Endothelial cell of umbilical vein (primary cell): Measurements from ENCODE around the gene VWA8. TPM values are rescaled to one million over a fixed set of nuclear protein-coding genes. Genes with fewer than 3 reads are reported as not detected.

Source experiments
- BruUV-seq: library from RNA; stranded (reverse); fragments of 400-500 nt; replicated peaks from 2 replicates; lab custom pipeline; 2021; lab: Mats Ljungman, UMichigan
- CTCF ChIA-PET: fragments of 300-600, 350-600 bp; sonication (Branson Sonifier 250); formaldehyde crosslinking; loops from one replicate; lab custom pipeline; 2021; ENCODE audit warnings: antibody characterized with exemption, inconsistent platforms; lab: Charles Lee
- POLR2A ChIA-PET: fragments of 300-600, 350-600 bp; sonication (Branson Sonifier 250); formaldehyde crosslinking; loops from one replicate; lab custom pipeline; 2021; ENCODE audit warnings: antibody characterized with exemption, inconsistent platforms; lab: Charles Lee
- DNase-seq: peaks from one replicate; pipeline ENCODE4 v3.0.0-alpha.2; 2011; ENCODE audit warnings: low read depth, low spot score
- FAIRE-seq: peaks from 2 replicates; lab custom pipeline; 2011; peaks lifted over from hg19 to GRCh38; lab: Jason Lieb, UNC
- H2AFZ ChIP-seq: 2 replicates; pipeline ENCODE4 v1.6.0; 2012; ENCODE audit warnings: low read depth, low read length, control low read depth, inconsistent platforms
- H3K27ac ChIP-seq: 2 replicates; pipeline ENCODE4 v1.5.1; 2011; ENCODE audit warnings: low read depth, mild to moderate bottlenecking, control low read depth, low read length, moderate library complexity; ENCODE audit not compliant: insufficient read depth
- H3K27me3 ChIP-seq, 2 experiments: 2 replicates each; pipeline versions ENCODE4 v1.6.0 to v1.6.1; 2011; ENCODE audit warnings: low read length in 2 of 2, mixed read lengths in 1 of 2; ENCODE audit not compliant: control insufficient read depth in 2 of 2, insufficient read depth in 2 of 2
- H3K36me3 ChIP-seq, 2 experiments: 2 replicates in 1 of 2; 3 replicates in 1 of 2; pipeline ENCODE4 v1.5.1; 2011; ENCODE audit warnings: low read length in 2 of 2, mild to moderate bottlenecking in 1 of 2, moderate library complexity in 1 of 2; ENCODE audit not compliant: control insufficient read depth in 2 of 2, insufficient read depth in 2 of 2; ENCODE audit errors: extremely low read depth in 1 of 2
- H3K4me1 ChIP-seq: 3 replicates; pipeline ENCODE4 v1.5.1; 2011; ENCODE audit warnings: mild to moderate bottlenecking, low read length; ENCODE audit not compliant: control insufficient read depth, insufficient read depth; ENCODE audit errors: extremely low read depth
- H3K4me2 ChIP-seq: 2 replicates; pipeline ENCODE4 v1.6.1; 2011; ENCODE audit warnings: low read length, control low read depth, mixed read lengths; ENCODE audit not compliant: insufficient read depth
- H3K4me3 ChIP-seq, 3 experiments: fragments of 200-600 bp in 1 of 3; sonication (generic), shearing (Covaris generic) in 1 of 3; replicated peaks in 1 of 3; 2 replicates each; pipeline ENCODE4 v1.5.1; 2011 to 2016; ENCODE audit warnings: control low read depth in 3 of 3, low read length in 3 of 3, mild to moderate bottlenecking in 2 of 3, inconsistent platforms in 1 of 3, low read depth in 1 of 3, moderate library complexity in 1 of 3; ENCODE audit not compliant: insufficient read depth in 1 of 3
- H3K79me2 ChIP-seq: 2 replicates; pipeline ENCODE4 v1.6.0; 2012; ENCODE audit warnings: low read length, inconsistent platforms; ENCODE audit not compliant: control insufficient read depth, insufficient read depth
- H3K9ac ChIP-seq: replicated peaks from 2 replicates; pipeline ENCODE3; 2011; ENCODE audit warnings: low read length, control low read depth; ENCODE audit not compliant: insufficient read depth; ENCODE audit errors: extremely low read depth
- H3K9me1 ChIP-seq: replicated peaks from 3 replicates; pipeline ENCODE4 v1.6.0; 2011; ENCODE audit warnings: mild to moderate bottlenecking, low read length; ENCODE audit not compliant: control insufficient read depth, insufficient read depth; ENCODE audit errors: extremely low read depth
- H3K9me3 ChIP-seq: replicated peaks from 2 replicates; pipeline ENCODE4 v1.5.1; 2012; ENCODE audit warnings: low read length, inconsistent platforms; ENCODE audit not compliant: control insufficient read depth, insufficient read depth
- H4K20me1 ChIP-seq: replicated peaks from 2 replicates; pipeline ENCODE3; 2011; ENCODE audit warnings: mild to moderate bottlenecking, low read length; ENCODE audit not compliant: control insufficient read depth, insufficient read depth; ENCODE audit errors: extremely low read depth
- EZH2 ChIP-seq: IDR thresholded peaks from 2 replicates; pipeline ENCODE4 v1.6.1; 2012; ENCODE audit warnings: borderline replicate concordance, low read depth, mild to moderate bottlenecking, moderate library complexity, low read length, inconsistent platforms; ENCODE audit not compliant: severe bottlenecking
- FOS ChIP-seq: IDR thresholded peaks from 2 replicates; pipeline ENCODE4 v1.6.1; 2011; ENCODE audit warnings: mild to moderate bottlenecking, low read length, moderate library complexity, borderline replicate concordance; ENCODE audit not compliant: insufficient read depth
- GATA2 ChIP-seq: IDR thresholded peaks from 2 replicates; pipeline ENCODE4 v1.7.0; 2011; ENCODE audit warnings: low read depth, mild to moderate bottlenecking, moderate library complexity, mixed read lengths, low read length; ENCODE audit not compliant: insufficient read length, insufficient read depth
- JUN ChIP-seq: IDR thresholded peaks from 2 replicates; pipeline ENCODE4 v1.6.1; 2011; ENCODE audit warnings: borderline replicate concordance, low read depth; ENCODE audit not compliant: insufficient read length, insufficient read depth
- MYC ChIP-seq: IDR thresholded peaks from one replicate; pipeline ENCODE4 v1.6.1; 2011; ENCODE audit warnings: mild to moderate bottlenecking, low read depth, low read length
- POLR2A ChIP-seq: IDR thresholded peaks from 2 replicates; pipeline ENCODE4 v1.6.1; 2012; ENCODE audit warnings: low read depth, mild to moderate bottlenecking, control low read depth, low read length
- POLR2AphosphoS5 ChIP-seq: IDR thresholded peaks from 2 replicates; pipeline ENCODE4 v1.6.1; 2012; ENCODE audit warnings: low read depth, mild to moderate bottlenecking, control low read depth, low read length, moderate library complexity; ENCODE audit not compliant: insufficient read depth
- dilution Hi-C: fragments of 300-500 bp; cut with MboI; formaldehyde crosslinking; loops from one replicate; pipeline ENCODE4 v1.15.0; 2019; ENCODE audit warnings: low sequenced_read_pairs; ENCODE audit not compliant: extremely low pct_ligation_motif_present
- intact Hi-C: fragments of 100-400 bp; cut with micrococcal nuclease; formaldehyde crosslinking; loops from one replicate; pipeline ENCODE4 v1.10.0; 2022
- polyA plus RNA-seq, 4 experiments: library from polyadenylated mRNA; depleted of rRNA in 3 of 4; stranded (reverse) in 3 of 4; unstranded in 1 of 4; fragments of >200 nt; gene quantifications; 2 replicates each; pipeline versions ENCODE4 v1.2.1 to v1.2.3, GENCODE V29; 2011 to 2012; ENCODE audit warnings: missing spikeins in 1 of 4
- total RNA-seq: library from RNA; stranded (reverse); gene quantifications from 2 replicates; pipeline ENCODE4 v1.2.3, GENCODE V29; 2021
- TF ChIP-seq, protein P1 (sequence below), 2 donors: IDR thresholded peaks; 1 replicate in 1 of 2; 2 replicates in 1 of 2; pipeline ENCODE4 v1.5.1; 2011; ENCODE audit warnings: low read length in 2 of 2, mild to moderate bottlenecking in 2 of 2, moderate library complexity in 2 of 2, control low read depth in 1 of 2, inconsistent platforms in 1 of 2, low read depth in 1 of 2; ENCODE audit not compliant: insufficient read depth in 1 of 2; ENCODE audit errors: extremely low read depth in 1 of 2
- TF ChIP-seq, protein P2 (sequence below): IDR thresholded peaks from 2 replicates; pipeline ENCODE4 v1.6.1; 2011; ENCODE audit not compliant: insufficient read depth, insufficient read length

The VWA8 gene
- total and polyA plus RNA-seq, 2 donors (not counting 3 experiments of a cell fraction or from before 2014, with no cell fraction given) = 2.9 to 11.3 TPM

DNA sequence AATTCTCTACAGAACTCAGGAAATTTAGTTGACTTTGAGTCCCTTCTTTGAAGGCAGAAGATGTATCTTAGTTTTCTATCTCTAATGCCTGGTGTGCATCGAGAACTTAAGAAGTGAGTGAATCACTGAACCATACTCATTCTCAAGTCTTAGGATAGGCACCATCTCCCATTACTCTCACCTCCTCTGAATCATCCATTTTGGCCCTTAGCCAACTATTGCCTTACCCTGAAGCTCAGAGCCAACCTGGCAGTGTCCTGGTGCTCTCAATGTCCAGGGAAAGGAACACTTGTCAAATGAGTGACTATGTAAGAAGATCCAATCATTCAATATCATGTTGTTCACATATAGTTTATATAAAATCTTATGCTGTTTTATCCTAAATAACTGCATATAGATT lies 357.0 kb downstream of the VWA8 start:
- ChIA-PET POLR2A (no interaction called here), CTCF (interaction anchor here (0.6 kb wide), 1 partner anchor 10 kb away, joined by 3 read pairs; no protein-coding TSS in a partner anchor)
- H2AFZ ChIP-seq = no peak overlapping the region
- no peaks in the 10 kb centered on the region for H3K36me3 ChIP-seq
- no peaks in the 10 kb centered on the region for H4K20me1 ChIP-seq
- no peaks in the 10 kb centered on the region for H3K9me3 ChIP-seq
- FAIRE-seq (peak; percentile 66), DNase-seq (peak; percentile 69)
- intact Hi-C loops = no loop called here
- H3K4me3 ChIP-seq = no peak overlapping the region
- dilution Hi-C loops = no loop called here
- no peaks in the 10 kb centered on the region for H3K79me2 ChIP-seq
- H3K4me2 ChIP-seq = no peak overlapping the region
- no peaks in the 10 kb centered on the region for H3K9me1 ChIP-seq
- BruUV-seq = no TSS peak
- H3K4me1 ChIP-seq = peaks cover 5% of the 10 kb centered on the region
- no peak for TF ChIP-seq MYC
- TF ChIP-seq, protein P1, sequence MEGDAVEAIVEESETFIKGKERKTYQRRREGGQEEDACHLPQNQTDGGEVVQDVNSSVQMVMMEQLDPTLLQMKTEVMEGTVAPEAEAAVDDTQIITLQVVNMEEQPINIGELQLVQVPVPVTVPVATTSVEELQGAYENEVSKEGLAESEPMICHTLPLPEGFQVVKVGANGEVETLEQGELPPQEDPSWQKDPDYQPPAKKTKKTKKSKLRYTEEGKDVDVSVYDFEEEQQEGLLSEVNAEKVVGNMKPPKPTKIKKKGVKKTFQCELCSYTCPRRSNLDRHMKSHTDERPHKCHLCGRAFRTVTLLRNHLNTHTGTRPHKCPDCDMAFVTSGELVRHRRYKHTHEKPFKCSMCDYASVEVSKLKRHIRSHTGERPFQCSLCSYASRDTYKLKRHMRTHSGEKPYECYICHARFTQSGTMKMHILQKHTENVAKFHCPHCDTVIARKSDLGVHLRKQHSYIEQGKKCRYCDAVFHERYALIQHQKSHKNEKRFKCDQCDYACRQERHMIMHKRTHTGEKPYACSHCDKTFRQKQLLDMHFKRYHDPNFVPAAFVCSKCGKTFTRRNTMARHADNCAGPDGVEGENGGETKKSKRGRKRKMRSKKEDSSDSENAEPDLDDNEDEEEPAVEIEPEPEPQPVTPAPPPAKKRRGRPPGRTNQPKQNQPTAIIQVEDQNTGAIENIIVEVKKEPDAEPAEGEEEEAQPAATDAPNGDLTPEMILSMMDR (IDR thresholded peaks at IDR 0.05; ENCODE audit: extremely low read depth in 1 of 2, insufficient read depth in 1 of 2, low read depth in 1 of 2, low read length in 2 of 2) = no peak
- TF ChIP-seq POLR2A = no peak
- TF ChIP-seq, protein P2, sequence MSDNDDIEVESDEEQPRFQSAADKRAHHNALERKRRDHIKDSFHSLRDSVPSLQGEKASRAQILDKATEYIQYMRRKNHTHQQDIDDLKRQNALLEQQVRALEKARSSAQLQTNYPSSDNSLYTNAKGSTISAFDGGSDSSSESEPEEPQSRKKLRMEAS = no peak
- TF ChIP-seq EZH2 = no peak
- no peak for TF ChIP-seq POLR2AphosphoS5
- no peak for TF ChIP-seq GATA2
- TF ChIP-seq JUN = peak; percentile 29
- TF ChIP-seq FOS = peak; percentile 71
- H3K9ac ChIP-seq = no peak overlapping the region
- H3K27ac ChIP-seq = no peak overlapping the region
- H3K27me3 ChIP-seq = no peaks in the 10 kb centered on the region
